ENCODE data around the gene RAI14.

DNA sequence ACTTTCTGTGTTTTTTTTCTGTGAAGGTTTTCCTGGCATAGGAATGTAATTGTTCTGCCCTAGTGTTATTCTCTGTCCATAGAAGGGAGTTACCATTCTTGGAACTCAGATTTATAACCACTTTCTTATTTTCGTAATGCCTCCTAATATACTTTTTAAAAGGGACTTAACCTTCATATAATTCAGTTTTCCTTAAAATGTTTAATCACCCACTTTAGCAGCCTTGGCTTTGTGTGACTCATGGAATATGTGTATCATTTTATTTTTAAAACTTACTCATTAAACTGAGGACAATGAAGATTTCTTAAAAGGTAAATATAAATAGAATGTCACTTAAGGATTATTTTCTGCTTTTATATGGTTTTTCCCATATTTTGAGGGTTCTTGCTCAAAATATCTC is 50.0 kb downstream of the RAI14 start:
- TF ChIP-seq, protein P1, sequence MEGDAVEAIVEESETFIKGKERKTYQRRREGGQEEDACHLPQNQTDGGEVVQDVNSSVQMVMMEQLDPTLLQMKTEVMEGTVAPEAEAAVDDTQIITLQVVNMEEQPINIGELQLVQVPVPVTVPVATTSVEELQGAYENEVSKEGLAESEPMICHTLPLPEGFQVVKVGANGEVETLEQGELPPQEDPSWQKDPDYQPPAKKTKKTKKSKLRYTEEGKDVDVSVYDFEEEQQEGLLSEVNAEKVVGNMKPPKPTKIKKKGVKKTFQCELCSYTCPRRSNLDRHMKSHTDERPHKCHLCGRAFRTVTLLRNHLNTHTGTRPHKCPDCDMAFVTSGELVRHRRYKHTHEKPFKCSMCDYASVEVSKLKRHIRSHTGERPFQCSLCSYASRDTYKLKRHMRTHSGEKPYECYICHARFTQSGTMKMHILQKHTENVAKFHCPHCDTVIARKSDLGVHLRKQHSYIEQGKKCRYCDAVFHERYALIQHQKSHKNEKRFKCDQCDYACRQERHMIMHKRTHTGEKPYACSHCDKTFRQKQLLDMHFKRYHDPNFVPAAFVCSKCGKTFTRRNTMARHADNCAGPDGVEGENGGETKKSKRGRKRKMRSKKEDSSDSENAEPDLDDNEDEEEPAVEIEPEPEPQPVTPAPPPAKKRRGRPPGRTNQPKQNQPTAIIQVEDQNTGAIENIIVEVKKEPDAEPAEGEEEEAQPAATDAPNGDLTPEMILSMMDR (IDR thresholded peaks at IDR 0.05; ENCODE audit: low read length) = no peak
- TF ChIP-seq EZH2phosphoT487 (IDR thresholded peaks at IDR 0.05; ENCODE audit: low read length) = no peak

Measured in MM.1S (cell line).